GM06990 (cell line): ENCODE measurements around the gene SHROOM2.
"Not testable (repeated sequence)": the region's sequence is repeated elsewhere in the genome, so short reads cannot be mapped to it uniquely, and the experiment has no call there.

Experiments used
- DNase-seq: peaks from one replicate; pipeline ENCODE4 v3.0.0-alpha.2; 2011; ENCODE audit not compliant: insufficient read length; ENCODE audit errors: extremely low read depth
- H3K27me3 ChIP-seq: replicated peaks from 2 replicates; pipeline ENCODE4 v1.6.0; 2011; ENCODE audit warnings: low read length; ENCODE audit not compliant: control insufficient read depth, insufficient read depth
- H3K36me3 ChIP-seq: 2 replicates; pipeline ENCODE4 v1.5.1; 2011; ENCODE audit warnings: low read length; ENCODE audit not compliant: control insufficient read depth, insufficient read depth
- H3K4me3 ChIP-seq: replicated peaks from 2 replicates; pipeline ENCODE4 v1.5.1; 2011; ENCODE audit warnings: low read depth, mild to moderate bottlenecking, control low read depth, low read length
- CTCF ChIP-seq: IDR thresholded peaks from 2 replicates; pipeline ENCODE4 v1.5.1; 2011; ENCODE audit warnings: low read length, control low read depth, mild to moderate bottlenecking, inconsistent platforms; ENCODE audit not compliant: insufficient read depth, poor library complexity, severe bottlenecking

The SHROOM2 gene

GRCh38 chrX:9857575-9858474 is 71.6 kb downstream of the SHROOM2 start:
- Histone ChIP-seq H3K4me3 (no peak overlapping the region), H3K27me3 (peaks cover 1% of the 10 kb centered on the region; the same call in 1 of the 2 replicates), H3K36me3 (no peaks in the 10 kb centered on the region)
- DNase-seq: no peak
- TF ChIP-seq CTCF: no peak

GRCh38 chrX:9858684-9859083 is 72.5 kb downstream of the SHROOM2 start:
- not testable (repeated sequence) for H3K36me3 ChIP-seq

GRCh38 chrX:9859711-9860555 is 73.7 kb downstream of the SHROOM2 start:
- H3K36me3 ChIP-seq: no peaks in the 10 kb centered on the region
- DNase-seq: no peak
- H3K27me3 ChIP-seq: peaks cover 1% of the 10 kb centered on the region; the same call in 1 of the 2 replicates
- no peak for TF ChIP-seq CTCF
- H3K4me3 ChIP-seq: no peak overlapping the region

More at GRCh38 chrX:9858684-9859083, 72.5 kb downstream of the SHROOM2 start:
- not testable (repeated sequence) for H3K4me3 ChIP-seq, DNase-seq, H3K27me3 ChIP-seq

- Histone ChIP-seq H3K27me3 (0 out of 2 replicates have a peak, but pooled peaks cover 1% of the 10 kb centered on the region), H3K36me3 (no peaks in the 10 kb centered on the region), H3K4me3 (no peak overlapping the region)
- DNase-seq: no peak
- TF ChIP-seq CTCF: no peak
Measured at GRCh38 chrX:9860826-9861225, 74.6 kb downstream of the SHROOM2 start.

GRCh38 chrX:9861711-9862110 is 75.5 kb downstream of the SHROOM2 start:
- H3K4me3 ChIP-seq: no peak overlapping the region
- TF ChIP-seq CTCF: no peak

GRCh38 chrX:9862525-9862924 is 76.3 kb downstream of the SHROOM2 start:
- H3K27me3 ChIP-seq: 0 out of 2 replicates have a peak, but pooled peaks cover 1% of the 10 kb centered on the region
- no peaks in the 10 kb centered on the region for H3K36me3 ChIP-seq
- no peak overlapping the region for H3K4me3 ChIP-seq
- DNase-seq: no peak
- no peak for TF ChIP-seq CTCF

More at GRCh38 chrX:9861711-9862110, 75.5 kb downstream of the SHROOM2 start:
- no peak for DNase-seq
- 0 out of 2 replicates have a peak, but pooled peaks cover 1% of the 10 kb centered on the region for H3K27me3 ChIP-seq
- no peaks in the 10 kb centered on the region for H3K36me3 ChIP-seq
